Ovary (tissue), 9 donors: ENCODE results near the gene EEF2. TPM values are rescaled to one million over a fixed set of nuclear protein-coding genes. Genes with fewer than 3 reads are reported as not detected.

Experiments used
- DNase-seq, 5 donors: peaks; one replicate each; pipeline ENCODE4 v3.0.0-alpha.2; 2019 to 2020
- H3K27ac ChIP-seq, 2 donors: fragments of 200-600 bp; one replicate each; pipeline versions ENCODE4 v1.5.1 to v1.8.0; 2019 to 2022
- H3K27me3 ChIP-seq: fragments of 200-600 bp; one replicate; pipeline ENCODE4 v1.8.0; 2022
- H3K36me3 ChIP-seq: fragments of 200-600 bp; sonication (generic); one replicate; pipeline ENCODE4 v1.5.1; 2019
- H3K4me1 ChIP-seq: one replicate; pipeline ENCODE4 v1.8.1; 2013; ENCODE audit warnings: mild to moderate bottlenecking, moderate library complexity; ENCODE audit not compliant: insufficient read depth
- H3K4me3 ChIP-seq: fragments of 200-600 bp; sonication (generic); one replicate; pipeline ENCODE4 v1.5.1; 2017
- H3K9me3 ChIP-seq, 2 donors: fragments of 200-600 bp in 1 of 2; sonication (generic) in 1 of 2; one replicate each; pipeline versions ENCODE4 v1.5.1 to v1.8.1; 2013 to 2019; ENCODE audit warnings: mild to moderate bottlenecking in 1 of 2, moderate library complexity in 1 of 2
- CTCF ChIP-seq, 3 donors: fragments of 450-650 bp in 2 of 3; fragments of 200-600 bp in 1 of 3; IDR thresholded peaks; one replicate each; pipeline versions ENCODE4 v1.5.1 to v1.8.0; 2016 to 2022; ENCODE audit warnings: antibody characterized with exemption in 3 of 3, mild to moderate bottlenecking in 1 of 3
- EP300 ChIP-seq: sonication (generic); formaldehyde crosslinking; IDR thresholded peaks from one replicate; pipeline ENCODE4 v1.6.1; 2017; ENCODE audit warnings: antibody characterized with exemption
- POLR2A ChIP-seq: fragments of 450-650 bp; IDR thresholded peaks from one replicate; pipeline ENCODE4 v1.6.1; 2017; ENCODE audit warnings: antibody characterized with exemption, mild to moderate bottlenecking, moderate library complexity
- WGBS, 3 donors: extraction: QIAGEN DNeasy Blood & Tissue Kit in 1 of 3; methylation state at CpG; one replicate each; pipeline versions ENCODE4 v1.1.5 to v1.1.7; 2013 to 2017; 5-methylcytosine and 5-hydroxymethylcytosine counted together
- intact Hi-C, 4 donors: fragments of 100-400 bp; cut with DNase I; formaldehyde crosslinking; loops; one replicate each; pipeline versions ENCODE4 v1.11.0 to v1.15.1; 2022 to 2023
- polyA plus RNA-seq, 2 donors: library from polyadenylated mRNA; stranded (reverse); fragments of 200-250 nt in 1 of 2; fragments of 350-450 nt in 1 of 2; fragmentation: Illumina TruSeq in 1 of 2; extraction: RNeasy Lipid Tissue Mini Kit (QIAGEN cat#74804) in 1 of 2; gene quantifications; one replicate each; pipeline ENCODE4 v1.2.3, GENCODE V29; 2013 to 2014
- total RNA-seq, 7 donors: library from RNA; depleted of rRNA in 2 of 7; stranded (reverse); fragments of >200 nt in 2 of 7; fragmentation: NEBNext Ultra II Directional in 3 of 7; extraction: Animal tissue kit (Norgen Biotek cat#: 25700) in 3 of 7; gene quantifications; one replicate each; pipeline versions ENCODE4 v1.1.0 to v1.2.4, GENCODE V29; 2016 to 2023
- donor health status: DM: no; HTN: no; CAD: no; lungs with moderate emphysema.
- donor health status: DM: no; HTN: no; CAD: no.
- donor health status: Bipolar disorder and iron deficiency.
- donor health status: DM: yes; HTN: yes; CAD: no.
- donor health status: DM: no; HTN: no; CAD: no.
- donor health status: DM: yes; HTN: yes; CAD: no.

The EEF2 gene
- total and polyA plus RNA-seq, 9 donors: 1,491 to 4,634 (median 3,960) TPM

GRCh38 chr19:4032436-4032835, 47.2 kb upstream of the EEF2 start:
- WGBS, 3 donors: 68 to 74% (median 71%) methylated on average over 16 of the region's 16 CpGs
- TF ChIP-seq CTCF (IDR thresholded peaks at IDR 0.05) (no peak), POLR2A (no peak), EP300 (no peak)
- Histone ChIP-seq H3K27me3 (no peaks in the 10 kb centered on the region), H3K4me1 (peaks cover under 1% of the 10 kb centered on the region), H3K4me3 (no peak overlapping the region), H3K36me3 (no peaks in the 10 kb centered on the region), H3K9me3 (no peaks in the 10 kb centered on the region), H3K27ac (no peak overlapping the region)
- DNase-seq: no peak
- intact Hi-C loops: no loop called here

- H3K27ac ChIP-seq: no peak overlapping the region
- H3K36me3 ChIP-seq: no peaks in the 10 kb centered on the region
- no peaks in the 10 kb centered on the region for H3K27me3 ChIP-seq
- 63 to 67% (median 67%) methylated on average over 11 of the region's 11 CpGs for WGBS, 3 donors
- no peaks in the 10 kb centered on the region for H3K9me3 ChIP-seq
- TF ChIP-seq POLR2A (no peak), CTCF (IDR thresholded peaks at IDR 0.05) (no peak), EP300 (no peak)
- H3K4me3 ChIP-seq: no peak overlapping the region
- DNase-seq: no peak
- H3K4me1 ChIP-seq: no peaks in the 10 kb centered on the region
- intact Hi-C loops: no loop called here
Observed at GRCh38 chr19:4031420-4031819, 46.2 kb upstream of the EEF2 start.

DNA sequence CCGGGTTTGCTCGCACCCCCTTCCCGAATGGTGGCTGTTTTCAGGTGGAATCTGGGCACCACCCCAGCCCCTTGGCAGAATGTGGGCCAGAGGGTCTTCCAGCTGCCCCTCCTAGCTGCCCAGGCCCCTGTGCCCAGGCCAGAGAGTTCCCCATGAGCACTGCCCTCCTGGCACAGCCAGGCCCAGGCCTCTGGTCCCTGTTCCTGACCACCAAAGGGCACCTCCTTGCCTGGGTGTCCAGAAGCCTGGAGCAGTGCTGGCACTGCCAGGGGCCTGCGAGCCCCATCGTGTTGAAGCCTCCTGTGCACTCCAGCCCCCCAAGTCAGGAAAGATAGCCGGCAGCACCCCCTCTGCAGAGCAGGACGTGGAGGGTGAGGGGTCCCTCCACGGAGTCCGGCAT, 45.7 kb upstream of the EEF2 start:
- Histone ChIP-seq H3K9me3 (no peaks in the 10 kb centered on the region), H3K27ac (no peak overlapping the region), H3K4me1 (no peaks in the 10 kb centered on the region), H3K36me3 (no peaks in the 10 kb centered on the region), H3K27me3 (no peaks in the 10 kb centered on the region), H3K4me3 (no peak overlapping the region)
- DNase-seq: no peak
- 65 to 87% (median 71%) methylated on average over 9 of the region's 9 CpGs for WGBS, 3 donors
- intact Hi-C loops: no loop called here
- TF ChIP-seq EP300 (no peak), POLR2A (no peak), CTCF (IDR thresholded peaks at IDR 0.05) (no peak)

GRCh38 chr19:4030552-4030951, 45.3 kb upstream of the EEF2 start:
- H3K9me3 ChIP-seq: no peaks in the 10 kb centered on the region
- no peak overlapping the region for H3K27ac ChIP-seq
- intact Hi-C loops: no loop called here
- H3K27me3 ChIP-seq: no peaks in the 10 kb centered on the region
- no peaks in the 10 kb centered on the region for H3K36me3 ChIP-seq
- no peak for TF ChIP-seq EP300
- no peak for TF ChIP-seq CTCF (IDR thresholded peaks at IDR 0.05)
- no peak for TF ChIP-seq POLR2A
- 95 to 97% (median 96%) methylated on average over 6 of the region's 6 CpGs for WGBS, 3 donors
- no peak overlapping the region for H3K4me3 ChIP-seq
- no peaks in the 10 kb centered on the region for H3K4me1 ChIP-seq
- no peak for DNase-seq

DNA sequence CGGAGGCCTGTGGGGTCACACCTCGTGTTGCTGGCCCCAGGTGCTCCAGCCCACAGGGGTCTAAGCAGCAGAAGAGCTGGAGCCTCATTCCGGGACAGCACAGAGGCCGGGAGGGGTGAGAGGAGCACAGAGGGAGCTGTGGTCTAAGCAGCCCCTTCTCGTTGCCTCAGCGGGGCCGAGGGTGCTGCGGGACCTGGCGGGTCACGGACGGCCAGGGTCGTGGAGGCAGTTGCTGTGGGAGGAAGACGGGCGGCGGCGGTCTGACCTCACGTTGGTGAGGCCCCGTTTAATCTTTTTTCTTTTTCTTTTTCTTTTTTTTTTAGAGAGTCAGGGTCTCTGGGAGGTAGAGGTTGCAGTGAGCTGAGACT, 44.0 kb upstream of the EEF2 start:
- no peaks in the 10 kb centered on the region for H3K27me3 ChIP-seq
- no peaks in the 10 kb centered on the region for H3K36me3 ChIP-seq
- TF ChIP-seq CTCF (IDR thresholded peaks at IDR 0.05) (no peak), POLR2A (no peak), EP300 (no peak)
- H3K27ac ChIP-seq: no peak overlapping the region
- WGBS, 3 donors: 83 to 90% (median 86%) methylated on average over 18 of the region's 18 CpGs
- intact Hi-C loops: no loop called here
- H3K4me3 ChIP-seq: no peak overlapping the region
- DNase-seq: no peak
- H3K9me3 ChIP-seq: no peaks in the 10 kb centered on the region
- no peaks in the 10 kb centered on the region for H3K4me1 ChIP-seq
